ENCODE measurements around the gene ZNF85.

DNA sequence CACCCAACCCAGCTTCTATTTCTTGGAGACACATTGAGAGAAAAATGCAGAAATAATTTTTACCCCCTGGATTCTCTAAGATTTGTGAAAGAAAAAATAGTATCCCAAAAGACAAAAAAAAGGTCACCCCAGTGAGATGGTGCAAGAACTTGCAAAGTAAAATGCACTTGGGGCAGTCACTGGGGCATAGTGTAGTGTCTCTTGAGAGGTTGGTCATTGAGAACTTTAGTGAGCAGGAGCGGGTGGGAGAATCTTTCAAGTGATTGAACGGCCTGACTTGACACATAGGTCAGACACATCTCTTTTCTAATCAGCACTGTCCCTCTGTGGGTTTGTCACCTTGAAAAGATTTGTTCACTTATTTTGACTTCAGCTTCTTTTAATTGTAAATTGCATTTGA is 2.4 kb downstream of the ZNF85 start:
- TF ChIP-seq GABPA (IDR thresholded peaks at IDR 0.05; ENCODE audit: low read depth) (no peak), CTCF (IDR thresholded peaks at IDR 0.05; ENCODE audit: insufficient read depth, low read length) (no peak), POLR2AphosphoS5 (IDR thresholded peaks at IDR 0.05; ENCODE audit: low read depth) (no peak)
- TF ChIP-seq, protein P1, sequence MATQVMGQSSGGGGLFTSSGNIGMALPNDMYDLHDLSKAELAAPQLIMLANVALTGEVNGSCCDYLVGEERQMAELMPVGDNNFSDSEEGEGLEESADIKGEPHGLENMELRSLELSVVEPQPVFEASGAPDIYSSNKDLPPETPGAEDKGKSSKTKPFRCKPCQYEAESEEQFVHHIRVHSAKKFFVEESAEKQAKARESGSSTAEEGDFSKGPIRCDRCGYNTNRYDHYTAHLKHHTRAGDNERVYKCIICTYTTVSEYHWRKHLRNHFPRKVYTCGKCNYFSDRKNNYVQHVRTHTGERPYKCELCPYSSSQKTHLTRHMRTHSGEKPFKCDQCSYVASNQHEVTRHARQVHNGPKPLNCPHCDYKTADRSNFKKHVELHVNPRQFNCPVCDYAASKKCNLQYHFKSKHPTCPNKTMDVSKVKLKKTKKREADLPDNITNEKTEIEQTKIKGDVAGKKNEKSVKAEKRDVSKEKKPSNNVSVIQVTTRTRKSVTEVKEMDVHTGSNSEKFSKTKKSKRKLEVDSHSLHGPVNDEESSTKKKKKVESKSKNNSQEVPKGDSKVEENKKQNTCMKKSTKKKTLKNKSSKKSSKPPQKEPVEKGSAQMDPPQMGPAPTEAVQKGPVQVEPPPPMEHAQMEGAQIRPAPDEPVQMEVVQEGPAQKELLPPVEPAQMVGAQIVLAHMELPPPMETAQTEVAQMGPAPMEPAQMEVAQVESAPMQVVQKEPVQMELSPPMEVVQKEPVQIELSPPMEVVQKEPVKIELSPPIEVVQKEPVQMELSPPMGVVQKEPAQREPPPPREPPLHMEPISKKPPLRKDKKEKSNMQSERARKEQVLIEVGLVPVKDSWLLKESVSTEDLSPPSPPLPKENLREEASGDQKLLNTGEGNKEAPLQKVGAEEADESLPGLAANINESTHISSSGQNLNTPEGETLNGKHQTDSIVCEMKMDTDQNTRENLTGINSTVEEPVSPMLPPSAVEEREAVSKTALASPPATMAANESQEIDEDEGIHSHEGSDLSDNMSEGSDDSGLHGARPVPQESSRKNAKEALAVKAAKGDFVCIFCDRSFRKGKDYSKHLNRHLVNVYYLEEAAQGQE (IDR thresholded peaks at IDR 0.05; ENCODE audit: insufficient replicate concordance, low read depth): no peak

All from HL-60 (cell line).